ENCODE data around the gene ATP11B.
"Not testable (repeated sequence)": the region's sequence is repeated elsewhere in the genome, so short reads cannot be mapped to it uniquely, and the experiment has no call there.

The ATP11B gene

DNA sequence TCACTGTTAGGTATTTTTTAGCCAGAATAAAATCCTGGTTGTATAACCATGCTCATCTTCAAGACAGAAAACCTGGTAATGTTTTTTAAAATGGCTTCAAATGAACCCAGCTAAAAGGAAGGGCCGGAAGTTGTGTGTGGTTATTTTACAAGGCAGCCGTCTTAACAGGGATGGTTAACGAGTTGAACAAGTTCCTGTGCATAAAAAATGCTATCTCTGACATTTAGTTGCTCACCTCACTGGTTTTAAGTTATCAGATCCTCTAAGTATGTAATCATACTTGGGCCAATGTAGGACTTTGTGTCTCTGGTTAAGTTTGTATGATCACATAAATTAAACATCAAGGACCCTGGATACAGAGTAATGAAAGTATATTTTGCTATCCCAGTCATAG lies 2.1 kb downstream of the ATP11B start:
- no peak for DNase-seq (ENCODE audit: low read depth, low spot score)

DNA sequence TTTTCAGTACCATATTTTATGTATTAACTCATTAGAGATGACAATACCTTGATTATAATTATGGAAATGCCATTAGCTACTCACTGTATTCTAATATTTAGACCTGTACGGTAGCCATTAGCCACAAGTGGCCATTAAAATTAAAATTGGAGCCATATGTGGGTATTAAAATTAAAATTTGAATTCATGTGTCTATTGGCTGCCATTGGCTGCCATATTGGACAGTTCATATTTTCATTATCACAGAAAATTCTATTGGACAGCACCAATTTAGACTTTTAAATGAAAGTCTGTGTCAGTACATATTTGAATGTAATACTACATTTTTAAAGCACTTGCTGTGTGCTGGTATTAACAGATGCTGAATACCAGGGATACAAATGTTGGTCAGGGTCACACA lies 3.0 kb downstream of the ATP11B start:
- DNase-seq (ENCODE audit: low read depth, low spot score): no peak

- DNase-seq (ENCODE audit: low read depth, low spot score): no peak
These were observed 4.6 kb downstream of the ATP11B start for GRCh38 chr3:182797876-182798275.

DNA sequence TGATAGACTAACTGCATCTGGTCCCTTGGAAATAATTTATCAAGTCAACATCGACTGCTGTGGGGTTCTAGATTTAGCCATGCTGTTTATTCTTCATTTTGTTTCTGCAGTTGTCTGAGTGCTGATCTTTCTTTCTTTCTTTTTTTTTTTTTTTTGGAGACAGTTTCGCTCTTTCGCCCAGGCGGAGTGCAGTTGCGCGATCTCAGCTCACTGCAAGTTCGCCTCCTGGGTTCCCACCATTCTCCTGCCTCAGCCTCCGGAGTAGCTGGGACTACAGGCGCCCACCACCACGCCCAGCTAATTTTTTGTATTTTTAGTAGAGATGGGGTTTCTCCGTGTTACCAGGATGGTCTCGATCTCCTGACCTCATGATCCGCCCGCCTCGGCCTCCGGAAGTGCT lies 5.8 kb downstream of the ATP11B start:
- DNase-seq (ENCODE audit: low read depth, low spot score): not testable (repeated sequence)

DNA sequence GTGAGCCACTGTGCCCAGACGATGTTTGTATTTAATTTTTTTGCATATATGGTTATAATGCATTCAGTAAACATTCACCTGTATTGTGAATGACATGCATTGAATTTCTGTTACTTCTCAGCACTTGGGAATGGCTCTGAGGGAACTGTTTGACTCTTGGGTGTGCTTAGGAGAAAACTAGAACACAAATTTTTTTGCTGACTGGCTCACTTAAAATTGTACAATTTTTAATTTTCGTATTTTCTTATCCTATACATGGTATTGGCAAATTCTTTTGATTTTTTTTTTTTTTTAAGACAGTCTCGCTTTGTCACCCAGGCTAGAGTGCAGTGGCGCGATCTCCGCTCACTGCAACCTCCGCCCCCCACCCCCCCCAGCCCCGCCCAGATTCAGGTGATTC lies 7.2 kb downstream of the ATP11B start:
- DNase-seq (ENCODE audit: low read depth, low spot score): no peak

GRCh38 chr3:182802413-182803390 lies 9.4 kb downstream of the ATP11B start:
- no peak for DNase-seq (ENCODE audit: low read depth, low spot score)

DNA sequence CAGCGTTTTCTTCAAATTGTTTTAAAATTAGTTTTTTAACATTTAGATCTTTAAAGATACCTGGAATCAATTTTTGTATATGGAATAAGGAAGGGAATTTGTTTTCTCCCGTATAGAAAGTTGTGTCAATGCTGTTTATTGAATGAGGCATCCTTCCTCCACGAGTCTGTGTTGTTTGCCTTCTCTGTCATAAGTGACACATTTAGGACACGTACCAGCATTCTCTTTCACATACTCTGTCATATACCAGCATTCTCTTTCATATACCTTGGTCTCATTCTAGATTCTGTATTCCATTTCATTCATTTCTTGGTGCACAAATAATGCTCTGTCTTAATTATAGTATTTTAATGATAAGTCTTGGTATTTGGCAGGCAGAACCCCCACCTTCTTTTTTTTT lies 10.3 kb downstream of the ATP11B start:
- no peak for DNase-seq (ENCODE audit: low read depth, low spot score)

DNA sequence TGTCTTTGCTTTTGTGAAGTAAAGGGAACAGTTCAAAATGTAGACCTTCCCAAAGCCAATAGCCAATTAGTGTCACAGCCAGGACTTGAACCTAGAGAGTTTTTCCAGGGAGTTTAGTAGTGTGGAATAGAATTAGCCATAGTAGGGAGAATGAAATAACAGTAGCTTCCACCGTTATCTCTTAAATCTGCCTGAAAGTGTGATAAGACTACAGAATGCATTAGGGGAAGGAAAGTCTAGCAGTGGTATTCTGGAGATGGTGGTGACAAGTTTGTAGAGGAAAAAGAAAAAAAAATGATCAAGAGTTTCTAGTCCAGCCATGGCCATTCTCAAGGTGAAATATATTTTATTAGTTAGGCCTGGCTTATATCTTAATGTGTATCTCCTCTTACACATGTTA lies 13.8 kb downstream of the ATP11B start:
- no peak for DNase-seq (ENCODE audit: low read depth, low spot score)

GRCh38 chr3:182808041-182808770 lies 14.9 kb downstream of the ATP11B start:
- DNase-seq (ENCODE audit: low read depth, low spot score): no peak

DNA sequence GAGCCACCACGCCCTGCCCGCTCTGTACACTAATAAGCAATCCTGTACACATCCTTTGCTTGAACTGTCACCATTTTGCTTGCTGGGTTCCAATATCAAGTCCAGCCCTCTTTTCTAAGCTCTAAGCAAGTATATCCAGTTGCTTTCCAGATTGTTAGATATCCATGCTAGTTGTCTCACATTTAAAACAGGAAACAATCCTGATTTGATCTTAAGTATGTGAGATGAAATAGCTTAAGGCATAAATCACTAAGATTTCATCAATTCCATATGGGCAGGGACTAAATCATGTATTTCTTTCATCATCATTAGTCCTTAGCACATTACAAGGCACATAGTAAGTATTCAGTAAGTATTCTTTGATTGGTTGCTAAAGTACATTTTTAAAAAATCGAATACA lies 16.2 kb downstream of the ATP11B start:
- DNase-seq (ENCODE audit: low read depth, low spot score): no peak

GRCh38 chr3:182810574-182811268 lies 17.4 kb downstream of the ATP11B start:
- no peak for DNase-seq (ENCODE audit: low read depth, low spot score)

DNA sequence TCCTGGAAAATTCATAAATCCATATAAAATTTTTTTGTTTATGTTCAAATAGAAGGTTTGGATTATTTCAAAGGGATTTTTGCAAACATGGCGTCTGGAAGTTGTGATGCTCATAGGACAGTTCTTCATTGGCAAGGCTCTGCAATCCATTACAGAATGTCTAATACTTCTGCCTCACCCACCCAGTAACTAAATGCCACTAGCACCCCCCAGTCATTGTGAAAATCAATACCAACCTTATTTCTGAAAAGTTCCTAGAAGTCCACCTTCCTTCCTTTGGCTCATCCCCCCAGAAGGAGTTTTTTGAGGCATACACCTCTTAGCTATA lies 17.9 kb downstream of the ATP11B start:
- DNase-seq (ENCODE audit: low read depth, low spot score): no peak

DNA sequence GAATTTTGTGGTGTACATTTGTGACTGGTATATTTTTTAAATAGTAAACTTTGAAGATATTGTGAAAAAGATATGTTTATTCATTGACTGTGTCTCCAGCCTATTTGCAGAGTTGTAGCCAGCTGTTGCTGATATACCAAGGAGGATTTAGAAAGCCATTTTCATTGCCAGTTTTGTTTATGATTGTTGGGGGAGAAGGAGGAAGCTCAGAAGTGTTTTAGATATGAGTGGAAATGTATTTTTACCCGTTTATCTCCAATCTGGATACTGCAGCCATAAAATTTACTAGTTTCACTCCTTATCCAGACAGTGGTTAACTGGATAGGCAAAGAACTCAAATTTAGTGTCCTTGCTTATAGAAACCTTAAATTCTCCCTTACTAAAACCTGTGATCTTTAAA lies 18.8 kb downstream of the ATP11B start:
- no peak for DNase-seq (ENCODE audit: low read depth, low spot score)

DNA sequence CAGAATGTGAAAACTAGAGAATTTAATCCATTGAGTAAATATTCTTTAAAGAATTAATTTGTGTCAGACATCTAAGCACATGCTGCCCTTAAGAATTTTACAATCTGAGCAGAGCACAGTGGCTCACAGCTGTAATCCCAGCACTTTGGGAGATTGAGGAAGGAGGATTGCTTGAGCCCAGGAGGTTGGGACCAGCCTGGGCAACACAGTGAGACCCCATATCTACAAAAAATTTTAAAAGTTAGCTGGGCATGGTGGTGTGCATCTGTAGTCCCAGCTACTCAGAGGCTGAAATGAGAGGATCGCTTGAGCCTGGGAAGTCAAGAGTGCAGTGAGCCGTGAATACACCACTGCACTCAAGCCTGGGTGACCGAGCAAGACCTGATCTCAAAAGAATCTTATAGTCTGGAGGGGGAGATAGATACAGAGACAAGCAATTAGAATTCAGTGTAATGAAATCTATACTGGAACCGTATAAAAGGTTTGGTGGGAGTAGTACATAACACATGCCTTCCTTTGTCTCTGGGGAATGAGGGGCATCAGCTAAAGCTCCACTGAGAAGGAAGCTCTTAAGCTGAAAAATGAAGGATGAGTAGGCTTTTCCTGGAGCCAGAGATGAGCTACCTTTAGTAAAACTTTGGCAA lies 21.2 kb downstream of the ATP11B start:
- no peak for DNase-seq (ENCODE audit: low read depth, low spot score)

DNA sequence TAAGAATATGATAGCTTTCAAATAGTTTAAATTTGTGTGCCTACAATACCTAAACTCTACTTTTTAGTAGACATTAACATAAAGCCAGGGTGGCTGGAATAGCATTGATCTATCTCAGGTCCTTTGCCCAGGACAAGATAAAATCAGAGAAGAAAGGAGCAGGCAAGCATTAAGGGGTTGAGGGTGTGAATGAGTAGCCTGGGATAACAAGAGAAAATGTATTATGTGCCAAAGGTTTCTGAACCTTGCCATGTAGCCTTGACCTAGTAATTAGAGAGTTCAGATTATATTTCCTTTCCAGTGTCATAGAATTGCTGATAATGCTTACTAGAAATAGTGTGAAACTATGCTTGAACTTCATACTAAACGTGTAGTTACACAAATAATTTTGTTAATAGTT lies 22.9 kb downstream of the ATP11B start:
- DNase-seq (ENCODE audit: low read depth, low spot score): no peak

DNA sequence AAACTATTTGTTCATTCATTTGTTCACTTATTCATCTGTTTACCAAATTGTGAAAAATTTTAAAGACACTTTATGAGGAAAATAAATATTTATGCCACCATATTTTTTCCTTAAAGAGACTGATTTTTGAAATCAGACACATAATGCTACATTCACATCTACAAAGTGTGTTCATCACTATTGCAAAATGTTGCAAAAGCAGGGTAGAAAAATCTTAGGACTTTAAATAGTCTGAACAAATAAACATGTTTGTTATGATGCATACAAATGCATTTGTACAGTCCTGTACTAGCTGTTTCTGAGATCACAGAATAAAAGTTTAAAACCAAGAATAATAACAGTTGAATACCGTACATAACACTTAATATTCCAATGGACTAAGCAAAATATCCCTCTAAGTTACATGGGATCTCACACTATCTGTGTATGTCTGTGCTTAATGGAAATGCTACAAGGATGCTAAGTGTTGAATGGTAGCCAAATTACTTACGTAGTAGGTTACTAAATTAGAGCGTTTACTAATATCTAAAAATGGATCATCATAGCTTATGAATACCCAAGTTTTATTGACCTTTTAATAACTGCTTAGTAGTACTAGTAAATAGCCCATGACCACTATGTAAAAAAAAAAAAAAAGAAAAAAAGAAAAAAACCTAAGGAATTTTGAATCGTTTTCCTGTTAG lies 25.1 kb downstream of the ATP11B start:
- DNase-seq (ENCODE audit: low read depth, low spot score): no peak

- DNase-seq (ENCODE audit: low read depth, low spot score): no peak
These were observed 28.1 kb downstream of the ATP11B start for GRCh38 chr3:182821221-182821981.

- not testable (repeated sequence) for DNase-seq (ENCODE audit: low read depth, low spot score)
These were observed 29.0 kb downstream of the ATP11B start for GRCh38 chr3:182822260-182822659.

GRCh38 chr3:182824957-182825356 lies 31.7 kb downstream of the ATP11B start:
- DNase-seq (ENCODE audit: low read depth, low spot score): no peak

- no peak for DNase-seq (ENCODE audit: low read depth, low spot score)
These were observed 36.6 kb downstream of the ATP11B start for GRCh38 chr3:182829761-182830405.
